GM18502 (cell line): ENCODE data around the gene MOCS2.
A peak's percentile ranks its signal among the peaks of the same experiment; 100 is the strongest.

Experiments used
- ATAC-seq: cut with Tn5 transposase; IDR thresholded peaks from one replicate; pipeline ENCODE4 v1.9.1; 2021; ENCODE audit warnings: mild to moderate bottlenecking; ENCODE audit not compliant: unreplicated experiment, poor library complexity

MOCS2 gene

GRCh38 chr5:53095931-53096525 lies 13.5 kb downstream of the MOCS2 start:
- peak; percentile 90 for ATAC-seq

- ATAC-seq, result no peak
Observed at GRCh38 chr5:53095217-53095616, 14.3 kb downstream of the MOCS2 start.

- ATAC-seq, result no peak
Observed at GRCh38 chr5:53092242-53092641, 17.3 kb downstream of the MOCS2 start.

GRCh38 chr5:53091289-53091688 lies 18.3 kb downstream of the MOCS2 start:
- no peak for ATAC-seq

GRCh38 chr5:53090229-53090628 lies 19.3 kb downstream of the MOCS2 start:
- ATAC-seq, result no peak

- peak; percentile 85 for ATAC-seq
Observed at GRCh38 chr5:53089481-53089991, 20.0 kb downstream of the MOCS2 start.

- ATAC-seq, result no peak
Observed at GRCh38 chr5:53087621-53088121, 21.9 kb downstream of the MOCS2 start.

GRCh38 chr5:53087171-53087570 lies 22.4 kb downstream of the MOCS2 start:
- ATAC-seq, result no peak

GRCh38 chr5:53084546-53085255 lies 24.9 kb downstream of the MOCS2 start:
- ATAC-seq, result no peak

GRCh38 chr5:53083927-53084326 lies 25.6 kb downstream of the MOCS2 start:
- ATAC-seq, result no peak

GRCh38 chr5:53080271-53080670 lies 29.3 kb downstream of the MOCS2 start:
- ATAC-seq, result no peak

- no peak for ATAC-seq
Observed at GRCh38 chr5:53076014-53076583, 33.5 kb downstream of the MOCS2 start.

GRCh38 chr5:53073348-53073747 lies 36.2 kb downstream of the MOCS2 start:
- ATAC-seq, result no peak

- ATAC-seq, result no peak
Observed at GRCh38 chr5:53071738-53072137, 37.8 kb downstream of the MOCS2 start.

GRCh38 chr5:53071298-53071697 lies 38.3 kb downstream of the MOCS2 start:
- ATAC-seq, result no peak

- ATAC-seq, result no peak
Observed at GRCh38 chr5:53069626-53070025, 39.9 kb downstream of the MOCS2 start.

- ATAC-seq, result no peak
Observed at GRCh38 chr5:53068291-53068836, 41.2 kb downstream of the MOCS2 start.

GRCh38 chr5:53067641-53068040 lies 41.9 kb downstream of the MOCS2 start:
- no peak for ATAC-seq

- no peak for ATAC-seq
Observed at GRCh38 chr5:53066088-53066487, 43.5 kb downstream of the MOCS2 start.

GRCh38 chr5:53063791-53064190 lies 45.8 kb downstream of the MOCS2 start:
- ATAC-seq, result no peak

GRCh38 chr5:53063176-53063575 lies 46.4 kb downstream of the MOCS2 start:
- no peak for ATAC-seq
